ENCODE data around the gene KISS1R.

Gene KISS1R

DNA sequence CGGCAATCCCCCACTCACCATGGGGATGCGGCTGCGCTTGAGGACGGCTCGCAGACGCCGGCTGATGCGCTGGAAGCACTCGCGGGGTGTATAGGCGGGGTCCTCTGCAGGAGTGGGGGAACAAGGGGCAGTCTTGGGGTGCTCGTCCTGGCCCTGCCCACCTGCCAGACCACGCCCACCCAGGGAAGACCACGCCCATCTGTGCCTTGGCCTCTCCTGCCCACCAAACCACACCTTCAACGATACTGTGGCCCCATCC, 17.2 kb upstream of the KISS1R start:
- no peak for DNase-seq (ENCODE audit: low read depth)

DNA sequence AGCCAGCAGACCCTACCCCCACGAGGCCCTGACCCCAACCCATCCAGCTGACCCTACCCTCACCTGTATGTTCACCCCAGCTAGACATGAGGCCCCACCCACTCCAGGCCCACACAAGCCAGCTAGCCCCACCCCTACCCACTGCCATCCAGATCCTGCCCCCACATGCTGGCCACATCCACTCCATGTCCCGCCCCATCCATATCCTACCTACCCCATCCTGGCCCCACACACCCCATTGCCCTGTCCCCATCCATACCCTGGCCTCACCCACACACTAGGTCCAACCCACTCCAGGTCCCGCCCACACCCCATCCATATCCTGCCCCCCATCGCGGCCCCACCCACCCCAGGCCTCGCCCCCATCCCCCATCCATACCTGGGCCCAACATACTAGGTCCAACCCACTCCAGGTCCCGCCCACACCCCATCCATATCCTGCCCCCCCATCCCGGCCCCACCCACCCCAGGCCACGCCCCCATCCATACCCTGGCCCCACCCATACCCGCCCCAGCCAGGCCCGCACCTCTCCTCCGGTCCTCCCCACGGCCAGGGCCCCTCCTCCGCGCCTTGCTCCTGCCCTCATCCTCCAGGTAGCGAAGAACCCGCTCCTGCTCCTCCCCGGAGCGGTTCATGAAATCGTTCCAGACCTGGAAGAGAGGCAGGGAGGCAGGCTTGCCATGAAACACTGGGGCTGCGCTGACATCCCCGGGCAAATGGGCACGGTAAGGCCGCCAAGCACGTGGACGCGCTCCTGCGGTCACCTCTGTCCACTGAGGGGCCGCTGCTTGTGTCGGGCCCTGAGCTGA, 16.6 kb upstream of the KISS1R start:
- no peak for DNase-seq (ENCODE audit: low read depth)

DNA sequence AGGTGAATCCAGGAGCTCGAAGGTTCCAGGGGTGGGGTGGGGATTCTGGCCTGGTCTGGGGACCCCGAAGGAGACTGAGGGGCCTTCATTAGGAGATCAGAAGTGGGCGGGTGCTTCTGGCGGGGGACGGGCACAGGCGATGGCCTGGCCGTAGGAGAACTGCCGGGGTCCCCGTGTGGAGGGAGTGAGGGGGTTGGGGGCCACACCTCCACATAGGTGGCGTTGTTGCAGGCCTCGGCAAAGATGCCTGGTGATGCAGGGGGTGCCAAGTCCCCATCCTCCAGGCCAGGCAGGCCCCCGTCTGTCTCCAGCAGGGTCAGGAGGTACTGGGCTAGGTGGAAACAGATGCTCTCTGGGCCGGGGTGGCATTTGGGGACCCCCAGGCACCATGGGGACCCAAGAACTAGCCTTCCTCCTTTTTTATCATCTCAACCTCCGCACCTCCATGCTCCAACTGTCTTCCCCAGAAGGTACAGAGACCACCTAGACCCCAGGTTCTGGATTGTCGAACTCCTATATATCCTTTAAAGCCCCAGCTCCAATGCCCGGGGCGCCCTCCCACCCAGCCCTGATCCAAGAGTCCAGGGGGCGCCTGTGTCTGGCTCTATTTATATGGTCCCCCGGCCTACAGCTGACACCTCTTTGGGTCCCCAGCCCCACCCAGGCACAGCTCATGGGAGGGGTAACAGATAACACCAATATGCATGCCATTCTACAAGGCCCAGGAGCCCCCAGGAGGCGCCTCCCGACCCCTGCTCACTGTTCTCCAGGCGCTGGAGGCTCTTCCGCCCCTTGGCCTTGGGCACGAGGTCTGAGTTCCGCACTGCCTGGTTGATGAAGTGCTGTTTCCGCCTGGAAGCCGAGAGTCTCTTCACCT, 15.7 kb upstream of the KISS1R start:
- DNase-seq (ENCODE audit: low read depth) = no peak

DNA sequence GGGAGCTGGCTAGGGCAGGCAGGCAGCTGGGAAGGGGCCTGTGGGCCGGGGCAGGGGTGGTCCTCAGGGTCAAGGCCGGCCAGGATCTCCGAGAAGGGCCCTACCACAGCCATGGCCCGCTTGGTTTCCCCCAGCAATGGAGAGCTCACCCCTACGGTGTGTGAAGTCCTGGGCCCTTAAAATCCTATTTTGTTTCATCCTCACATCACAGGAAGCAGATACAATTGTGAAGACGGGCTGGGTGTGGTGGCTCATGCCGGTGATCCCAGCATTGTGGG, 15.1 kb upstream of the KISS1R start:
- DNase-seq (ENCODE audit: low read depth) = no peak

DNA sequence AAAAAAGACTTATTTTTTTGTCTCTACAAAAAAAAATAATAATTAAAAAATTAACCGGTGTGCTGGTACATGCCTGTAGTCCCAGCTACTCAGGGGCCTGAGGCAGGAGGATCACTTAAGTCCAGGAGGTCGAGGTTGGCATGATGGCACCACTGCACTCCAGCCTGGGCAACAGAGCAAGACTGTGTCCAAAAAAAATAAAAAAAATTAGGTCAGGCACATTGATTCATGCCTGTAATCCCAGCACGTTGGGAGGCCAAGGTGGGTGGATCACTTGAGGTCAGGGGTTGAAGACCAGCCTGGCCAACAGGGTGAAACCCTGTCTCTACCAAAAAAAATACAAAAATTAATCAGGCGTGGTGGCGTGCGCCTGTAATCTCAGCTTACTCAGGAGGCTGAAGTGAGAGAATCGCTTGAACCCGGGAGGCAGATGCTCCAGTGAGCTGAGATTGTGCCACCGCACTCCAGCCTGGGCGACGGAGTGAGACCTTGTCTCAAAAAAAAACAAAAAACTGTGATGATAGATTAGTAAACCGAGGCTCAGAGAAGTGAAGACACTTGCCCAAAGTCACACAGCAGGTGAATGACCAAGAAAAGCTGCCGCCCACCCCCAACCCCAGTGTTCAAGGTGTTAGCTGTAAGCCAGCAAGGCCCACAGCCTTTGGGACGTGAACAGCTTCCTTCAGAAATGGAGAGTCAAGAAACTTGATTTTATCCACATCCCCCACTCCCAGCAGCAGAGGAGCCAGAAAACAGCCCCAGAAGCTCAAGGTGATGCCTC, 14.5 kb upstream of the KISS1R start:
- DNase-seq (ENCODE audit: low read depth) = no peak

DNA sequence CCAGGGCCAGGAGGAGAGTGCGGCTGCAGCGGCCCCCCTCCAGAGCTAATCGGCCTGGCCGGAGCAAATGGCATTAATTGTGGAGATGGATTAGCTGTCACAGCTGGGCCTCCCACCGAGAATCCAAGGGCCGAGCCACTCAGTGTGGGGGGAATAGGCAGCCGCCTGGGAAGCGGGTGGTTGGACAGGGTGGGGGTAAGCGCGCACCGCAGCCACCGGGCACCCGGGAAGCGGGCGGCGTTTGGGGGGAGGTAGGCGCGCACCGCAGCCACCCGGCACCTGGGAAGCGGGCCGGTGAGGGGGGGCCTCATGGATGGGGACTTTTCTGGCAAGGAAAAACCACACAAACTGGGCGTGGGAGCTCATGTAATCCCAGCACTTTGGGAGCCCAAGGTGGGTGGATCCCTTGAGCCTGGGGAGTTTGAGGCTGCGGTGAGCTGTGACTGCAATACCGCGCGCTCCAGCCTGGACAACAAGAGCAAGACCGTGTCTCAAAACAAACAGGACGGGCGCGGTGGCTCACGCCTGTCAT, 13.8 kb upstream of the KISS1R start:
- DNase-seq (ENCODE audit: low read depth) = no peak

DNA sequence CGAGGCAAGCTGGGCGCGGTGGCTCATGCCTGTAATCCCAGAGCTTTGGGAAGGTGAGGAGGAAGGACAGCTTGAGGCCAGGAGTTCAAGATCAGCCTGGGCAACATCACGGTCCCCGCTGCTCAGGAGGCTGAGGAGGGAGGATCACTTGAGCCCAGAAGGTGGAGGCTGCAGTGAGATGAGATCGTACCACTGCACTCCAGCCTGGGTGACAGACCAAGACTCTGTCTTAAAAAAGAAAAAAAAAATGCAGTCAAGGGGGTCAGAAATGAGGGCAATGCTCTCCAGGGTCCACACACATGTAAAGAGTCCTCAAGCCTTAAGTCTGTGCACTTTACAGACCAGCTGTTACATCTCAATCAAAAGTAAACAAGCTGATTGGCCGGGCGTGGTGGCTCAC, 12.6 kb upstream of the KISS1R start:
- DNase-seq (ENCODE audit: low read depth) = no peak

DNA sequence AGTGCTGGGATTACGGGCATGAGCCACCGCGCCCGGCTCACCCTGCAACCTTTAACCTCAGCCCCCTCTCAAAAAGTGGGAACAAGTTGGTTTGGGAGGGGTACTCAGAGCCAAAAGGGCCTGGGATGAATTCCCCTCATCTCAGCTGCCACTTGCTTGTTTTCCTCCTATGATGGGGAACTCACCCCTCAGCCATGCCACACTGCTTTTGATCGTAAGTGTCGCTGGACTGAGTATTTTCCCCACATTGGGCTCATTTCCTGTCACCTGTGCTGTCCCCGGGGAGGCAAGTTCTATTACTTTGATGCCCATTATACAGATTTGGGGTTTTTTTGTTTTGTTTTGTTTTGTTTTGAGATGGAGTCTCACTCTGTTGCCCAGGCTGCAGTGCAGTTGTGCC, 10.7 kb upstream of the KISS1R start:
- no peak for DNase-seq (ENCODE audit: low read depth)

DNA sequence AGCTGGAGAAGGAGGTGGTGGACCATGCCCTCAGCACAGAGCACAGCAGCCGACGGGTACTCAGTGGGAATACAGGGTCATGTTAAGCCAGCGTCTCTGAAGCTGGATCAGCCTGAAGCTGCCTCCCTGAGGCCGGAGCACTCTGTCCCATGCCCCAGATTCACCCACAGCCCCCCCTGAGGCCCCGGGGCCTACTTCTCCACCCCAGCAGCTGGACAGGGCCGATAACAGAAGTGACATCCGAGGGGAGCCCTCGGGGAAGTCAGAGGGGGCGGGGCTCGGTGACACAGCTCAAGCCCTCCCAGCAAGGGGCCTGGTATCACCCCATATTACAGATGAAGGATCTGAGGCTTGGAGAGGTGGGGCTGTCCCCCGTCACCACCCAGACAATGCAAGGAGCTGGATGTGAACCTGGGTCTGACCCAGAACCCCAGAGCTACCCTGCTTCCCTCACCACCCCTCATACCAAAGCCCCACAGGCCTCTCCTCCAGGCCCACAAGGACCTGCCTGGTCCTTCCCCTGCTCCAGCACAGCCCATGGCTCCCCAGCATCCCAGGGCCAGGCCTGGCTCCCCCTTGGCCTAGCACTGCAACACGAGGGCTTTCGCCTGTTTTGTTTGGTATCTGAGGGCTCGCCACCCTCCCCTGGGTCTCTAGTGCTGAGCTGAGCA, 9.8 kb upstream of the KISS1R start:
- no peak for DNase-seq (ENCODE audit: low read depth)

DNA sequence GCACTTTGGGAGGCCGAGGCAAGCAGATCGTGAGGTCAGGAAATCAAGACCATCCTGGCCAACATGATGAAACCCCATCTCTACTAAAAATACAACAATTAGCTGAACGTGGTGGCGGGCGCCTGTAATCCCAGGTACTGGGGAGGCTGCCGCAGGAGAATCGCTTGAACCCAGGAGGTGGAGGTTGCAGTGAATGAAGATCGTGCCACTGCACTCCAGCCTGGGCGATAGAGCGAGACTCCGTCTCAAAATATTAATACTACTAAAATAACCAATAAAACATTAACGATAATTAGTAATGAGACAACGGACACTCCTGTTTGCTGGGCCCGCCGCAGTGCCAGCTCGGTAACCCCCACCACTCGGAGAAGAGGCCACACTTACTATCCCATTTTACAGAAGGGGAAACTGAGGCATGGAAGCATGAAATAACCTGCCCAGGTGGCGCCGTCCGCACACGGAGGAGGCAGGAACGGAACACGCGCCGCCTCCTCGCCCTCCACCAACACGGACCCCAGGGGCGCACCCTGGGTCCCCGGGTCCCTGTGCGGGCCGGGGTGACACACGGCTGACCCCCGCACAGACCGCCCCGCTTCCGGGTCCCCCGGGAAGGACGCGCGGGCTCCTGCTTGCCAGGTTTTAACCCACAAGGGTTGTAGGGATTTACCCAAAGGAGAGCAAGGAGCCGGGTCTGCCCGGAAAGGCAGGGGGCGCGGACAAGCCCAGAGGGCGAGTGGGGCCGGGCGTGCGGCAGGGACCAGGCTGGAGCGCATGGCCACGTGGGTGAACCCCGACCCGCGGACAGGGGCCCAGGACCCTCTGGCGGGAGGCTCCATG, 5.7 kb upstream of the KISS1R start:
- no peak for DNase-seq (ENCODE audit: low read depth)

DNA sequence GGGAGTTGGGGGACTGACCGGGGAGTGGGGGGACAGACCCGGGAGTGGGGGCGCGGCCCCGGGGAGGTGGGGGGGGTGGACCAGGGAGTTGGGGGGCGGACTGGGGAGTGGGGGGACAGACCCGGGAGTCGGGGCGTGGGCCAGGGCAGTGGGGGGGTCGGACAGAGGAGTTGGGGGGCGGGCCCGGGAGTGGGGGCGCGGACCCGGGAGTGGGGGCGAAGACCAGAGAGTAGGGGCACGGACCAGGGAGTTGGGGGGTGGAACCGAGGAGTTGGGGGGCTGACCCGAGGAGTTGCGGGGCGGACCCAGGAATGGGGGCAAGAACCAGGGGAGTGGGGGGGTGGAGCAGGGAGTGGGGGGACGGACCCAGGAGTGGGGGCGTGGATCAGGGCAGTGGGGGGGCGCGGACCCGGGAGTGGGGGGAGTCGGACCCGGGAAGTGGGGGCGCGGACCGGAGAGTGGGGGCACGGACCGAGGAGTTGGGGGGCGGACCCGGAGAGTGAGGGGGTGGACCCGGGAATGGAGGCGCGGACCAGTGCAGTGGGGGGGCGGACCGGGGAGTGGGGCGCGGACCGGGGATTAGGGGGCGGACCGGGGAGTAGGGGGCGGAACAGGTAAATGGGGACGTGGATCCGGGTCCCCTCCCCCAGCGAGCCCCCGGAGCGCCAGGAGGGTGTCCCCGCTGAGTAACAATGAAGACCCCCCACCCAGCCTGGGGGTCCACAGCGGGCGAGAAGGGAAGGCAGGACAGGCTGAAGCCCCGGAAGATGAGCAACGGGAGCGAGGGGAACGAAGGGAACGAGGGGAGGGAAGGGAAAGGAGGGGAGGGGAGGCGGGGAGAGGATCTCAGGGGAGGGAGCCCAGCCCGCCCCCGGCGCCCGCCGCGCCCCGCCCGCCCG, 4.7 kb upstream of the KISS1R start:
- no peak for DNase-seq (ENCODE audit: low read depth)

DNA sequence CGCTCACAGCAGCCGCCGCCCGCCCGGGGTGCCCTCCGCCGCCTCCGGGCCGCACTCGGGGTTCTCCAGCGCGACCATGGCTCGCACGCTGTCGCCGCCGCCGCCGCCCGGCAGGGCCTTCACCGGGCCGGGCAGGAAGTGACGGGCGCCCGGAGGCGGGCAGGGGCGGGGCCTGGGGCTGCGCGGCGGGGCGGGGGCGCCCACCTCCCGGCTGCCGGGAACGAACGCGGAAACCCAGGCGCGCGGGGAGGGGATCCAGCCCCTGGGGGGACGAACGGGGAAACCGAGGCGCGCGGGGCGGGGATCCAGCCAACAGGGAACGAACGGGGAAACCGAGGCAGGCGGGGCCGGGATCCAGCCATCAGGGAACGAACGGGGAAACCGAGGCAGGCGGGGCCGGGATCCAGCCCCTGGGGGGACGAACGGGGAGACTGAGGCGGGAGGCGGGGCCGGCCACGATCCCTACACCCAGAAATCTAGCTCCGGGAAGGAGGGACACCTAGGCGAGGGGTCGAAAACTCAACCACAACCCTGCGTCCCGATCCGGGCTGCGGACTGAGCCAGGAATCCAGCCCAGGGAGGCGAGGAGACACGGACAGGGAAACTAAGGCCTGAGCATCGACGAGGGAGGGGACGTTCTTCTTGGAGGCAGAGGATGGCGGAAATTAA, 3.9 kb upstream of the KISS1R start, which contains the start of gene R3HDM4:
TSS of gene R3HDM4 (minus strand) at position 140 of the 669 bp plus-strand sequence. CDS start at position 78, 62 bp downstream.
- peak; percentile 80 for DNase-seq (ENCODE audit: low read depth)

DNA sequence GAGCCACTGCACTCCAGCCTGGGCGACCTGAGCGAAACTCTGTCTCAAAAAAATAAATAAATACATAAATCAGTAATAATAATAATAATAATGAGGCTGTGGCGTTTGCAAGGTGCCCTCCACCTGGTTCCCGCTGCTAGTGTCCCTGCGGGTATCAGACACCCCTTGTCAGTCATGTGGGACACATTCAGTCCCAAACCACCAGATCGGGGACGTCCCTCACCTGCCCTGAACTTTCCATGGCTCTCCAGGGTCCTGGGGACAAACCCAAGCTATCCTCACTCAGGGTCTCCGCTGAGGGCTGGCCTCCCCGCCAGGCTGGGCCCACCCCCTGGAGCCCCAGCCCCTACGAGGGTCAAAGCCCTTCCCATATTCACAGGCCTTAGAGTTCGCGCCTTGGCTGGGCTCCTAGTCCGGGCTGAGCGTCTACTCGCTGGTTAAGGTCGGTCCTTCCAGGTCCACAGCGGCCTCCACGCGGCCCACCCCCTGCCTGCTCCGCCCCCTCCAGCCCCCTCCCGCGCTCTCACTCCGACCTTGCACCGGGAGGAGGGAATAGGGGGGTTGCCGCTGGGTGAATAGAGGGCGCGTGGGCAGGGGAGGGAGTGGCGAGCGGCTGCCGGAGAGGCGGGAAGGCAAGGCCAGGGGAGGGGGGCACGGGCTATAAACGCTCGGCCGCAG, 349 bp upstream of the KISS1R start:
- no peak for DNase-seq (ENCODE audit: low read depth)

DNA sequence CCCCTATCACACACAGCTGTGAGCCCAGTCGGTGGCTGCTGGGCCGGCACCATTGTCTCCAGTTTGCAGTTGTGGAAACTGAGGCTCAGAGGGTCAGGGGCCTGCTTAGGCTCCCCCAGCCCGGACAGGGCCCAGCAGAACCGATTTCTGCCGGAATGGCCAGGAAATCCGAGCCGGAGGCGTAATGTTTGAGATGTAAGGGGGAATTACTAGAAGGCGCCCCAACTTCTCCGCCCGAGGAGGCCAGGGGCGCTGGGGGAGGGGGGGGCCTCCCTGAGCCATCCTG, 962 bp downstream of the KISS1R start:
- no peak for DNase-seq (ENCODE audit: low read depth)

DNA sequence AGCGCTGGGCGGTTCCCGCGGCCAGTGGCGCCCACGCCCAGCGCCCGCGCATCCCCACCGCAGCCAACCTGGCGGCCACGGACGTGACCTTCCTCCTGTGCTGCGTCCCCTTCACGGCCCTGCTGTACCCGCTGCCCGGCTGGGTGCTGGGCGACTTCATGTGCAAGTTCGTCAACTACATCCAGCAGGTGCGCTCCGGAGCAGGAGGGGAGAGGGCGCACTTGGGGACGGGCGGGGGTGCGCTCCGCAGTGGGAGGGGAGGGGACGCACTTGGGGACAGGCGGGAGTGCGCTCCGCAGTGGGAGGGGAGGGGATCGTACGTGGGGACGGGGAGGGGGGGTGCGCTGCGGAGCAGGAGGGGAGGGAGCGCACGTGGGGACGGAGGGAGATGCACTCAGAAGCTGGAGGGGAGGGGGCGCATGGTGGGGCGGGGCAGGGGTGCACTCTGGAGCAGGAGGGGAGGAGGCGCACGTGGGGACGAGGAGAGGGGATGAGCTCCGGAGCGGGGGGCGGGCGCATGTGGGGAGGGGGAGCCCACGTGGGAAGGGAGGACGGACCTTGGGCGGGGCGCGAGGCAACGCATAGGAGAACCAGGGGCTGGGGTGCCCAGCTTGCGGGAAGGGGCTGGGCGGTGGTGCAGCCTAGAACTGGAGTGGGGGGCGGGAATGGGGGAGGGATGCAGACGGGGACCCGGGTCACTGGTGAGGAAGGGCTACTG, 1.5 kb downstream of the KISS1R start:
- no peak for DNase-seq (ENCODE audit: low read depth)

DNA sequence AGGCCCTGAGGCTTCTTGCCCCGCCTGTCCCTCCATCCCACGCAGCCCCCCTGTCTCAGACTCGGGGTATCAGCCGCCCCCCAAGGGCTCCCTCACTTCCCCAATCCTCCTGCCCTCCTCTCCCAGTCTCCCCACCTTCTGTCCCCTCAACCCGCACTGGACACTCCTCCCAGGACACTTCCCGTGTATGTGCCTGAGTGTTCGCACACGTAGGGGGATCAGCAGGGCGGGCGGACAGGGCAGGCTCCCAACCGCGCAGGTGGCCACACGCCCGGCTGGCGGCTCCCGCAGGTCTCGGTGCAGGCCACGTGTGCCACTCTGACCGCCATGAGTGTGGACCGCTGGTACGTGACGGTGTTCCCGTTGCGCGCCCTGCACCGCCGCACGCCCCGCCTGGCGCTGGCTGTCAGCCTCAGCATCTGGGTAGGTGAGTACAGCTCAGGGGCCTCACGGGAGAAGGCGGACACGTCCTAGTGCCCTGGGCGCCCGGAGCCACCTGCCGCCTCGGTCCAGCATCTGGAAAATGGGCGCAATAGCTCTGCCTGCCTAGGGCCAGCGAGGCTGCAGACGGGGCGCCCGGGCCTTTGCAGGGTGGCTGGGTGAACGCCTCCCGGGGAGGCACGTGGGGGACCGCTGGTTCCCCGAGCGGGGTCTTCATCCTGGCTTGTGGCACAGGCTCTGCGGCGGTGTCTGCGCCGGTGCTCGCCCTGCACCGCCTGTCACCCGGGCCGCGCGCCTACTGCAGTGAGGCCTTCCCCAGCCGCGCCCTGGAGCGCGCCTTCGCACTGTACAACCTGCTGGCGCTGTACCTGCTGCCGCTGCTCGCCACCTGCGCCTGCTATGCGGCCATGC, 2.3 kb downstream of the KISS1R start:
- DNase-seq (ENCODE audit: low read depth) = no peak

DNA sequence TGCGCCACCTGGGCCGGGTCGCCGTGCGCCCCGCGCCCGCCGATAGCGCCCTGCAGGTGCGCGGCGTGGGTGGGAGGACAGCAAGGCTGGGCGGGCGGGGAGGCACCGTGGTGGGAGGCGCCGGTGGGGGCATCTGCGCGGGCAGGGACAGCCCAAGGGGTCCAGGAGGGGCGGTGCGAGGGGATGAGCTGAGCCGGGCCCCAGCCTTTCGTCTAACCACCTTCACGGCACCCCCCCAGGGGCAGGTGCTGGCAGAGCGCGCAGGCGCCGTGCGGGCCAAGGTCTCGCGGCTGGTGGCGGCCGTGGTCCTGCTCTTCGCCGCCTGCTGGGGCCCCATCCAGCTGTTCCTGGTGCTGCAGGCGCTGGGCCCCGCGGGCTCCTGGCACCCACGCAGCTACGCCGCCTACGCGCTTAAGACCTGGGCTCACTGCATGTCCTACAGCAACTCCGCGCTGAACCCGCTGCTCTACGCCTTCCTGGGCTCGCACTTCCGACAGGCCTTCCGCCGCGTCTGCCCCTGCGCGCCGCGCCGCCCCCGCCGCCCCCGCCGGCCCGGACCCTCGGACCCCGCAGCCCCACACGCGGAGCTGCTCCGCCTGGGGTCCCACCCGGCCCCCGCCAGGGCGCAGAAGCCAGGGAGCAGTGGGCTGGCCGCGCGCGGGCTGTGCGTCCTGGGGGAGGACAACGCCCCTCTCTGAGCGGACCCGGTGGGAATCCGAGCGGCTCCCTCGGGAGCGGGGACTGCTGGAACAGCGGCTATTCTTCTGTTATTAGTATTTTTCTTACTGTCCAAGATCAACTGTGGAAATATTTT, 3.1 kb downstream of the KISS1R start:
- no peak for DNase-seq (ENCODE audit: low read depth)

Measured in activated T-cell treated with anti-CD3 and anti-CD28 coated beads for 24 hours (primary cell).